NCI-H2196 treated with DMSO at 0.1 percent for 48 hours (cell line): Measurements from ENCODE around the gene BTBD18.

Source experiments
- DNase-seq: peaks from one replicate; lab custom pipeline; 2025; ENCODE audit not compliant: unreplicated experiment; lab: John Stamatoyannopoulos, UW

Gene BTBD18

GRCh38 chr11:57775491-57775890 is 23.9 kb upstream of the BTBD18 start:
- no peak for DNase-seq

DNA sequence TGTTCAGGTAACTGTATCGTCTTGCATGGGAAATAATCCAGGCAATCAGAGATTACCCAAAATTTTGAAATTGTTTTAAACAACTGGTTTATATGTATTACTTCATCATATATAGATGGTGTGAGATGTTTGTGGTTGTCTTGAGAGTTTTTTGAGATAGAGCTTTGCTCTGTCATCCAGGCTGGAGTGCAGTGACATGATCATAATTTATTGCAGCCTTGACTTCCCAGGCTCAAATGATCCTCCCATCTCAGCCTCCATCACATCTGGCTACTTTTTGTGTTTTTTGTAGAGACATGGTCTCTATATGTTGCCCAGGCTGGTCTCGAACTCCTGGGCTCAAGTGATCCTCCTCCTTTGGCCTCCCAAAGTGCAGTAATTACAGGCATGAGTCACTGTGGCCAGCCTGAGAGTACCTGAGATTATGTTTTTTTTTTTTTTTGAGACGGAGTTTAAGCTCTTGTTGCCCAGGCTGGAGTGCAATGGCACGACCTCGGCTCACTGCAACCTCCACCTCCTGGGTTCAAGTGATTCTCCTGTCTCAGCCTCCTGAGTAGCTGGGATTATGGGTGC is 21.5 kb upstream of the BTBD18 start:
- no peak for DNase-seq

- no peak for DNase-seq
Observed at GRCh38 chr11:57772562-57772961, 20.9 kb upstream of the BTBD18 start.

DNA sequence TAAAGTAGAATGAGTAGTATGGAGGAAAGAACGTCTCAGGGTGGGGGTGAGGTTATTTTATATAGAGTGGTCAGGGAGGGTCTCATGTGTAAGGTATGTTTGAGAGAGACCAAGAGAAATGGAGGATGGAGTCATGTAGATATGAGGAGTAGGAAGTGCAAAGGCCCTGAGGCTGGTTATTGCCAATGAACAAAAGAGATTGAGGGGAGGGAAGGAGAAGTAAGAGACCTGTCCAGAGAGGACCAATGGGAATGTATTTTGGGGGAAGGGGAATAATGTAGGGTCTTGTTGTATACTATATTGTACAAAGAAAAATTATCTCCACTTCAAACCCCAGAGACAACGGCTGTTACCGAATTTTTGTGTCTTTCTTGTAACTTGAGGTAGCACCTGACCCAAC is 19.7 kb upstream of the BTBD18 start:
- no peak for DNase-seq

GRCh38 chr11:57770793-57771192 is 19.2 kb upstream of the BTBD18 start:
- no peak for DNase-seq

DNA sequence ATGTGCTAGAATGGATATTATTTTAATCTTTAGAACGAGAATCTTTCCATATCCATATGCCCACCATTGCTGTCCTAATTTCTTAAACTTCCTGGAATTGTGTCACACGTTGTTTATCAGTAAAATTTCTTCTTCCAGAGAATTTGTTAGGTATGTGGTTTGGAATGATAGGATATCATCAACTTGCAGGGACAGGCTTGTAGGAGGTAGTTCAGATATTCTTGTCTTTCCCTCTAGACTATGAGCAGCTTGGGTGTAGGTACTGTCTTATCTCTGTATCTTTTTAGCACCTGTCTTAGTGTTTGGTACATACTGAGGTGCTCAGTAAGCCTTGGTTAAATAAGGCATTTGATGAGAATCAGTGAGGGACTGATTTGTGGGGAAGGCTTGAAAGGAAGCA is 13.4 kb upstream of the BTBD18 start:
- DNase-seq = no peak

DNA sequence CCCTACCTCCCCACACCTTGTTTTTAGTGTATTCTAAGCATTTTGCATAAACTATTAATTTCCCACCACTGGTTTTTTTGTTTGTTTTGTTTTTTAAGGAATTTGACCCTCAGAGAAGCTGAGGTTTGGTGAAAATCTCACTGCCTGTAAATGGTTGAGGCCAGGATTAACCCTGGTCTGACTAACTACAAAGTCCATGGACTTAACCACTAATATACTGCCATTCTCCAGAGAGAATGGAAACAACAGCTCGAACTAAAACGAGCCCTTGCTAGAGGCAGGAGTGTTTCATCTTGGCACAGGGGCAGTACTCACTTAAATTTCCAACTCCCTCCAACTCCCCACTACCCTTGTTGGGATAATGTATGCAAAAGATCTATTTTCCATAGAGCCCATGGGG is 12.9 kb upstream of the BTBD18 start:
- no peak for DNase-seq

GRCh38 chr11:57764021-57764420 is 12.4 kb upstream of the BTBD18 start:
- no peak for DNase-seq

DNA sequence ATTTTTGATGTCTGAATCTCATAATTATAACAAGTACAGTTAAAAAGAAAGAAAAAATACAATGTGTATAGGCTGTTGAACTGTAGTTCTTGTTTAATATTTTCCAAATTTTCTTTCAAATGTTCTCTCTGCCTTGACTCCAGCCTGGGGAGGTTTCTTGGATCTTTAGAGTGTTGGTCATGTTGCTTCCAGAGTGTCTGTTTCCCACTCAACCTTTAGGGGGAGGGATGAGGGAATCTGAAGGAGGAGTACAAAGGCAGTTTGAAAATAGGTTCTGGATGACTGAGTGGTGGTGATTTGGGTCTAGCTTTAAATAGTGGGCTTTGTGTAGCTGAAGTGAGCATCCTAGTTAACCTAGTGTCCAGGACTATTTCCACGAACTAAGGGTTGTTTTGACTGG is 11.9 kb upstream of the BTBD18 start:
- no peak for DNase-seq

DNA sequence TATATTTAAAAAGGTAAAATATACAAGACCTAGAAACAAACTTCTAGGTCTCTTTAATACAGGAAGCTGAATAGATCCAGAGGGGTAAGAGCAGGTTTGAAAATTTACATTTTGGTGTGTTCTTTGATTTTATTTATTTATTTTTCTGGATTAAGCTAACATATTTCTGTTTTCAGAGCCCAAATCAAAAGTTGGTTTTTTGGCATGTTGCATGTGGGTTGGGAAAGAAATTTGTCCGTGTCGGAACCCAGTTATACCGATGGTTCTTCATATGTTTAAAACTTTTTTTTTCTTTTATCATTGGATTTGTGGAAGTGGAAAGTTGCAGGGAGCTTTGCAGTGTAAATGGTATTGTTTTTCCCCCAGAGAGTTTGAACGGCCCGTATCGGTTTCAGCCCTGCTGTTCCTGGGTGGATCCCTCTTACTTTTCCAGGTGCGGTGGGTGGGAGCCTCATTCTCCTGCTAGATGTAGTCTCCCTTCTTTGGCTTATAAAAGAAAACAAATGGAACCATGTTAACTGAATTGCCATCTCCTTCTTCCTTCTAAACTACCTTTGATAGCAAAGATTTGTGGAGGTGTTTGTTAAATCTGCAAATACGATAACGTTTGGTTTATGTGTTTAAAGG is 10.7 kb upstream of the BTBD18 start:
- DNase-seq = no peak

GRCh38 chr11:57761301-57762234 is 9.9 kb upstream of the BTBD18 start, which contains the start of gene CTNND1:
Gene CTNND1 (plus strand): TSS chr11:57761802. CDS start chr11:57791479, 29,677 bp downstream.
- peak; percentile 88 for DNase-seq

- no peak for DNase-seq
Observed at GRCh38 chr11:57758174-57758573, 6.6 kb upstream of the BTBD18 start.

DNA sequence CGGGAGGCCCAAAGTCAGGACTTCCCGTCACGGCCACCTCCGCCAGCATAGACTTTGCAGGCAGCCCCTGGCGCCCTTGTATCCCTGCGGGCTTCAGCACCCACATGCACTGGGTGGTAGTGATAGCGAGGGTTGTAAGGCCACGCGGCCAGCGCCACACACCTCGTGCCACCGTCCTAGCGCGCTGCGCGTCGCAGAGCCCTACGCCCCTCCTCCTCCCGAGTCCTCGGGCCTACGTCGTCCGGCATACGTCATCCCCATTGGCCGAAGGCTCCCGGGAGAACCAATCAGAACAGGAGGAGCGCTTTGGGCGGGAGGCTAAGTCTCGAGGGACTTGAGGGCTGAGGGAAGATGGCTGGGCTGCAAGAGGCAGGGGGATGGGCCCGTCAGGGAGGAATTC is 1.3 kb upstream of the BTBD18 start:
- DNase-seq = no peak

GRCh38 chr11:57751176-57751575 is 443 bp downstream of the BTBD18 start:
- DNase-seq = no peak

- no peak for DNase-seq
Observed at GRCh38 chr11:57746920-57747319, 4.7 kb downstream of the BTBD18 start.

DNA sequence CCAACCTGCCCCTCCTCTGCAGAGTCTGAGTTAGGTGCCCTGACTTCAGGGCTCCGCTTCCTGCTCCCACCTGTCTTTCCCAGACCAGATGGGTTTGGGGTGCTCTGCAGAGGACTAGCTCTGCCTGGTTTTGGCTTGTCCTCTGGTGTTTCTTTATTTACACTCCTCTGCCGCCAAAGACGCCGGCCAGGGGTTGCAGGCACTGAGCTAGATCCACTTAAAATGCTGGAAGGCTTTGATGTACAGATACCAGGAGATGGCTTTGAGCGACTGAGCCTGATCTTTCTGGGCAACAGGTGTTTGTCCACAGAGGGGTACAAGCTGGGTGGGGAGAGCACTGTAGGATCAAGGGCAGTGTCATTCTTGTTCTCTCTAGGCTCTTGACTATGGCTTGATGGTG is 6.4 kb downstream of the BTBD18 start:
- DNase-seq = no peak

GRCh38 chr11:57744357-57744756 is 7.3 kb downstream of the BTBD18 start:
- DNase-seq = no peak

DNA sequence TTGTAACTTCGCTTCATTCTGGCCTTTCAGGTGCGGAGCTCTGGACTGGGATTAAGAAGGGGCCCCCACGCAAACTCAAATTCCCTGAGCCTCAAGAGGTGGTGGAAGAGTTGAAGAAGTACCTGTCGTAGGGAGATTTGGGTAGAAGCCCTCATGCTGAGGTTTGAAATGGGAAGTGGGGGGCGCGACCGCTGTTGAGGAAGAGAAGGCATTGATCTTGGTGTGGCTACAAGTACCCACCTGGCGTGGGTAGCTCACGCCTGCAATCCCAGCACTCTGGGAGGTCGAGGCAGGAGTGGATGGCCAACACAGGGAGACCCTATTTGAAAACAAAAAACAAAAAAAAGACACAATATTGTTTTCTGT is 9.5 kb downstream of the BTBD18 start:
- DNase-seq = no peak

DNA sequence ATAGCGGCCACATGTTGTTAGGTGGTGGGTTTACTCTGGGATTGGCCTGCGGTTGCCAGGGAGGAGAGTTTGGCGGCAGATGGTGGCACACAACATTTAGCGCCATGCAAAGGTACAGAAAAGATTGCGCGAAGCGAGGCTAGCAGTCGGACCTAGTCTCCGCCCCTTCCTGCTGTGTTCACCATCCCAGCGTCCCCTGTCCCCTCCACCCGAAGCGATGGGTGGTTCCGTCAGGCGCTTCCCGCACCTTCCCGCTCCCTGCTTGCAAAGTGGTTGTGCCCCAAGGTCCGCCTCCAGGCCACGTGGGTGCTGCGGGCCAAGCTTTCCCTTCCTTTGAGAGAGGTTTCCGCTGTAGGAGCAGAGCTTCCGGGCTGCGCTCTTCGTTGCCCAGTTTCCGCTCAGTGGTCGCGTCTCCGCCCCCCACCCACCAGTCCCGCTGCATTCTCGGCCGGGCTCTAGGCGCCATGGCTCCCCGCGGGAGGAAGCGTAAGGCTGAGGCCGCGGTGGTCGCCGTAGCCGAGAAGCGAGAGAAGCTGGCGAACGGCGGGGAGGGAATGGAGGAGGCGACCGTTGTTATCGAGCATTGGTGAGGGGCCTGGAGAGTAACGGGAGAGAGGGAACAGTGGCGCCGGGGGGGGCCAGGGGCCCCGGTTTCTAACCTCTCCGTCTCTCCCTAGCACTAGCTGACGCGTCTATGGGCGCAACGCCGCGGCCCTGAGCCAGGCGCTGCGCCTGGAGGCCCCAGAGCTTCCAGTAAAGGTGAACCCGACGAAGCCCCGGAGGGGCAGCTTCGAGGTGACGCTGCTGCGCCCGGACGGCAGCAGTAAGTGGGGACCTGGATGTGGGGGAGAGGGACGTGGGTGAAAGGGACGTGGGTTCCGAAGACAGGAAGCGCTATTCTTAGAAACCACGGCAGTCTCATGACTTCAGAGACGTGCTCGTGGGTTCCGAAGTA is 10.2 kb downstream of the BTBD18 start, which contains the start of gene SELENOH:
Gene SELENOH (plus strand): TSS at position 360 of the 955 bp plus-strand sequence. CDS start 105 bp downstream, at position 465.
- peak; percentile 97 for DNase-seq

DNA sequence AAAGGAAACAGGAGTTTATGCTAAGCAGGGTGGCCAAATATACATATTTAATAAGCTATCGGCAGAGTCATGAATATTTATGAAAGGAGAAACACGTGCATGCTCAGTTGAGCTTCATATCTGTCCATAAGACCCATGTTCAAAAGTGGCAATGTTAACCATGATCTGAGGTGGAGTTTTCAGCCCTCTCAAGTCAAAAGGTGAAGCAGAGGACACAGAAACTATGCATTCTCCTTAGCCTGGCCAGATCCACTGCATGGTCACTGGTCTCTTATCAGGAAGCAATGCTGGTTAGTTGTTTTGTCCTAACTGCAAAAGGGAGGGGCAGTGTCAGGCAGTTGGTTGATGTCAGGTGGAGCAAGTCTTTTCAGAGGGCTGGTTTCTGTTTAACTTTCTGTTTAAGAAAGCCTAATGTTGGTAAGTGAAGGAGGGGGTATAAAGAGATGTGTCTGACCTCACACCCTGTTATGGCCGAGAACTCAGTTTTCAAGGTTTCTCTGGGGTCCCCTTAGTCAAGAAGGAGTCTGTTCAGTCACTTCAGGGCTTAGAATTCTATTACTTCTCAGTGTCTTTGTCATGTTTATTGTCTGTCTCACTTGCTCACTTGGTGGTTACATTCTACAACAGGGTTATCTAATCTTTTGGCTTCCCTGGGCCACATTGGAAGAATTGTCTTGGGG is 15.9 kb downstream of the BTBD18 start:
- DNase-seq = no peak
